GM19239 (cell line): ENCODE measurements around the gene VEZT.
A peak's percentile ranks its signal among the peaks of the same experiment; 100 is the strongest.
"Not testable (repeated sequence)": the region's sequence is repeated elsewhere in the genome, so short reads cannot be mapped to it uniquely, and the experiment has no call there.

ENCODE experiments used
- DNase-seq: peaks from one replicate; pipeline ENCODE4 v3.0.0; 2011; ENCODE audit warnings: low spot score; ENCODE audit not compliant: insufficient read length
- FAIRE-seq: peaks from 2 replicates; lab custom pipeline; 2011; peaks lifted over from hg19 to GRCh38; lab: Jason Lieb, UNC

Gene VEZT, protein sequence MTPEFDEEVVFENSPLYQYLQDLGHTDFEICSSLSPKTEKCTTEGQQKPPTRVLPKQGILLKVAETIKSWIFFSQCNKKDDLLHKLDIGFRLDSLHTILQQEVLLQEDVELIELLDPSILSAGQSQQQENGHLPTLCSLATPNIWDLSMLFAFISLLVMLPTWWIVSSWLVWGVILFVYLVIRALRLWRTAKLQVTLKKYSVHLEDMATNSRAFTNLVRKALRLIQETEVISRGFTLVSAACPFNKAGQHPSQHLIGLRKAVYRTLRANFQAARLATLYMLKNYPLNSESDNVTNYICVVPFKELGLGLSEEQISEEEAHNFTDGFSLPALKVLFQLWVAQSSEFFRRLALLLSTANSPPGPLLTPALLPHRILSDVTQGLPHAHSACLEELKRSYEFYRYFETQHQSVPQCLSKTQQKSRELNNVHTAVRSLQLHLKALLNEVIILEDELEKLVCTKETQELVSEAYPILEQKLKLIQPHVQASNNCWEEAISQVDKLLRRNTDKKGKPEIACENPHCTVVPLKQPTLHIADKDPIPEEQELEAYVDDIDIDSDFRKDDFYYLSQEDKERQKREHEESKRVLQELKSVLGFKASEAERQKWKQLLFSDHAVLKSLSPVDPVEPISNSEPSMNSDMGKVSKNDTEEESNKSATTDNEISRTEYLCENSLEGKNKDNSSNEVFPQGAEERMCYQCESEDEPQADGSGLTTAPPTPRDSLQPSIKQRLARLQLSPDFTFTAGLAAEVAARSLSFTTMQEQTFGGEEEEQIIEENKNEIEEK

GRCh38 chr12:95217377-95218149 is at the start of gene VEZT, which contains the start of gene FGD6:
VEZT (plus strand) TSS chr12:95217807; CDS start chr12:95217851, 44 bp downstream.
FGD6 (minus strand) TSS chr12:95217467; CDS start chr12:95217240, 227 bp downstream.
- DNase-seq (peak; percentile 75), FAIRE-seq (peak; percentile 99)

DNA sequence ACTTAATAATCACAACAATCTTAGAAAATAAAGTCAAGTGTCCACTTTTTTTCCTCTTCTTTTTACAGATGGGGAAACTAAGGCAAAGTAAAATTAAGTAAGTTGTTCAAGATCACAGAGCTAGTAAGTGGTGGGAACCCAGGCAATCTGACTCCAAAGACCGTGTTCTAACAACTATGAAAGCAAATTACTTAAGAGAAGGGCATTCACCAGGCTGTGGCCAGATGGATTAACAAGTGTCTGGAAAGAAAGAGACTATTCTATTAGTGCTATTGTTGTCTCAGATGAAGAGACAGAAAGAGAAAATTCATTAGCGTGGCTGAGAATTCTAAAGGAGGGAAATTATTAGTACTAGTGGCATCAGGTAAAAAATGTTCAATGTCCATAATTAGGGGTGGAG is 48.9 kb upstream of the VEZT start:
- FAIRE-seq (no peak), DNase-seq (no peak)

GRCh38 chr12:95169368-95169767 is 48.2 kb upstream of the VEZT start:
- FAIRE-seq (no peak), DNase-seq (no peak)

- DNase-seq (no peak), FAIRE-seq (no peak)
These were observed 44.0 kb upstream of the VEZT start for GRCh38 chr12:95173392-95174251.

GRCh38 chr12:95177201-95177768 is 40.3 kb upstream of the VEZT start:
- no peak for FAIRE-seq

GRCh38 chr12:95178136-95178535 is 39.5 kb upstream of the VEZT start:
- DNase-seq (no peak), FAIRE-seq (no peak)

More at GRCh38 chr12:95177201-95177768, 40.3 kb upstream of the VEZT start:
- no peak for DNase-seq

- FAIRE-seq (no peak), DNase-seq (no peak)
These were observed 38.6 kb upstream of the VEZT start for GRCh38 chr12:95179011-95179410.

DNA sequence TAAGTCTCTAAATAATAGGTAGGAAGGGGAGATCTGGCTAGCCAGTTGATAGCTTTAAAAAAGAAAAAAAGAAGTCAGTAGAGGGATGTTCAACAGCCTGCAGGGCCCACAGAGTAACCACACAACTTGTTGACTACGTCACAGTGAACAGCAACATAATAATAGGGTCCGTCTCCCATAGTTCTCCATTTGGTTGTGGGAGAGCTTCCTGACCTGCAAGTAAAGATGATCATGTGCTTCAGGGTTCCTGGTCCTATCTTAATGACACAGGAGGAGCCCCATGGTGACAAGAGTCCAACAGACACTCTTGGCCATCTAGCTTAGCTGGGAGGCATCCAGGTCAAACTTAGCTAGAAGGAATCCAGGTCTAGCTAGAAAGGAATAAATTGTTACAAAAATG is 36.5 kb upstream of the VEZT start:
- no peak for FAIRE-seq
- no peak for DNase-seq

- no peak for FAIRE-seq
- no peak for DNase-seq
These were observed 34.7 kb upstream of the VEZT start for GRCh38 chr12:95182868-95183415.

GRCh38 chr12:95184121-95184520 is 33.5 kb upstream of the VEZT start:
- no peak for FAIRE-seq
- no peak for DNase-seq

- no peak for DNase-seq
- no peak for FAIRE-seq
These were observed 32.5 kb upstream of the VEZT start for GRCh38 chr12:95185072-95185471.

- FAIRE-seq (no peak), DNase-seq (no peak)
These were observed 31.8 kb upstream of the VEZT start for GRCh38 chr12:95185854-95186253.

GRCh38 chr12:95187865-95188415 is 29.7 kb upstream of the VEZT start:
- DNase-seq (no peak), FAIRE-seq (no peak)

GRCh38 chr12:95191060-95191696 is 26.4 kb upstream of the VEZT start:
- no peak for FAIRE-seq
- no peak for DNase-seq

DNA sequence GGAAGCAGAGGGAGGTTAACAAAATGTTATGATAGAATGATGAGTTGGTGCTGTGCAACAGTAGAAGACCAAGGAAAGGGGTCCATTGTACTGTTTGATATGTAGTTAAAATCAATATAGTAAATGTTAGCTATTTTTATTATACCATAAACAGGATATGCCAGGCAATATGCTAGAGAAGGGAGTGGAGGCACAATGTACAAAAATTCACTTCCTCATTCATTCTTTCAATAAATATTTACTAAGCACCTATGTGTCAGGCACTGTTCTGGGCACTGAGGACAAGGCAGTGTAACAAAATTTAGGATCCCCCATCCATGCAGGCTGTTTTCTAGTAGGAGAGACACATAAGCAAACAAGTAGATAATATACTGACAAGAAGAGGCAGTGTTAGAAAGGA is 25.3 kb upstream of the VEZT start:
- no peak for FAIRE-seq
- DNase-seq, result no peak

DNA sequence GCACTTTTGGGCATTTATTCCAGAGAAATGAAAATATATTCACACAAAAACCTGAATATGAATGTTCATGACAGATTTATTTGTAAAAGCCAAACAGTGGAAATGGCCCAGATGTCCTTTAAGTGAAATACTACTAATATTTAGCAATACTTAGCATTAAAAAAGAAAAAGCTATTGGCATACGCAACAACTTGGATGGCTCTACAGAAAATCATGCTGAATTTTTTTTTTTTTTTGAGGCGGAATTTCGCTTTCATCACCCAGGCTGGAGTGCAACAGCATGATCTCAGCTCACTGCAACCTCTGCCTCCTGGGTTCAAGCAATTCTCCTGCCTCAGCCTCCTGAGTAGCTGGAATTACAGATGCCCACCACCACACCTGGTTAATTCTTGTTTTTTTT is 24.5 kb upstream of the VEZT start:
- DNase-seq (no peak), FAIRE-seq (no peak)

DNA sequence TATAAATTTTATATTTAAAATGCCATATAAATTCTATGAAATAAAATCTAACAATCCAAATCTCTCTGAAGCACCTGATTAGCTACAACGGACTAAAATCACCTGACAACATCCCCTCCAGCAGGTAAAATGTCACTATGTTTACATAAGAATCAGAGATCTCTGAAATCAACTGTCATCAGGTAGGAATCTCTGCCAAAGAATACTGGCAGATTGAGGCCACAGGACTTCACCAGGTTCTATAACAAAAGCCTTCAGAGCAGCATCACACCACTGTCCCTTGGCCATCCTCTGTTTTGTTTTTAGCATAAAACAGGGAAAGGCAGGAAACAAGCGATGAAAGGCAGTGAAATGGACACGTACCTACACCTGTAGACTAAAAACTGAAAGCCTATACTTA is 22.5 kb upstream of the VEZT start:
- FAIRE-seq, result no peak

GRCh38 chr12:95196875-95197569 is 20.6 kb upstream of the VEZT start:
- not testable (repeated sequence) for DNase-seq, FAIRE-seq

More for the DNA sequence above, 22.5 kb upstream of the VEZT start:
- DNase-seq, result no peak
